Activated CD8-positive, alpha-beta memory T cell treated with anti-CD3 and anti-CD28 coated beads for 4 hours (primary cell): ENCODE measurements around the gene APOA4.

Experiments
- DNase-seq, 2 donors: peaks; one replicate each; pipeline ENCODE4 v3.0.0-alpha.2; 2020; ENCODE audit warnings: low read depth in 2 of 2

The APOA4 gene

DNA sequence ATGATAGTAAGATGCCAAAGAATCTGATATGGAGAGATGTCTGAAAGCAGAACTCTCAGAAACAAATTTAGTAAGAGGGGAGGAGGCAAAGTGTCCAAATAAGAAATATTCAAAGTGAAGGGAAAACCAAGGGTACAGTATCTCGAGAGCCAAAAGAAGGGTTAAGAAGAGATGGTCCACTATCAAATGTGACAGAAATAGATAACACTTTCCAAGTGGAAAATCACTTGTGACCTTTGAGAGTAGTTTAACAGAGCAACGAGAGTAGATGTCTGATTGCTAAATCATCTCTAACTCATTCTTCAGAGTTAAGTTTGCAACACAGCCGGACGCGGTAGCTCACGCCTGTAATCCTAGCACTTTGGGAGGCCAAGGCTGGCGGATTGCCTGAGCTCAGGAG is 46.0 kb downstream of the APOA4 start:
- no peak for DNase-seq

DNA sequence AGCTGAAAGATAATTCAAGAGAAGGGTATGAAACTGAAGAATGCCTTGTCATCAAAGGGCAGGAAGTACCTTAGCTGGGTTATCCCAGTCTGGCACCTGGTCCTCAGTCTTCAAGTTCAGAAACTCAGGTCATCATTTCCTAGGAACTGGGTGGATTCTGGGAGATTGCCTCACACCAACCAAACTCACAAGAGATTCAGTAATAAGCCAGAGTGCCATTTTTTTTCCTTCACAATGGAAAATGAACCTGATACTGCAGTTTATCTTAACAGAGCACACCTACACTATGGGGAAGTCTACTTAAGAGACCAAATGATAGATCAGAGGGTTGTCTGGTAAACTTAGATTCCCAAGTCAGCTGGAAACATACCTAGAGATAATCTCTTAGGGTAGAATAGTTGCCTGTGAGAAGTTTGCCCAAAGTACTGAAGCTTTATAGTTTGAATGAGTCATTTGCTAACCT is 46.6 kb downstream of the APOA4 start:
- no peak for DNase-seq

- no peak for DNase-seq
These were observed 47.1 kb downstream of the APOA4 start for GRCh38 chr11:116775975-116776374.

- DNase-seq: no peak
These were observed 48.4 kb downstream of the APOA4 start for GRCh38 chr11:116774661-116775060.

GRCh38 chr11:116773203-116774097 is 49.7 kb downstream of the APOA4 start:
- no peak for DNase-seq

DNA sequence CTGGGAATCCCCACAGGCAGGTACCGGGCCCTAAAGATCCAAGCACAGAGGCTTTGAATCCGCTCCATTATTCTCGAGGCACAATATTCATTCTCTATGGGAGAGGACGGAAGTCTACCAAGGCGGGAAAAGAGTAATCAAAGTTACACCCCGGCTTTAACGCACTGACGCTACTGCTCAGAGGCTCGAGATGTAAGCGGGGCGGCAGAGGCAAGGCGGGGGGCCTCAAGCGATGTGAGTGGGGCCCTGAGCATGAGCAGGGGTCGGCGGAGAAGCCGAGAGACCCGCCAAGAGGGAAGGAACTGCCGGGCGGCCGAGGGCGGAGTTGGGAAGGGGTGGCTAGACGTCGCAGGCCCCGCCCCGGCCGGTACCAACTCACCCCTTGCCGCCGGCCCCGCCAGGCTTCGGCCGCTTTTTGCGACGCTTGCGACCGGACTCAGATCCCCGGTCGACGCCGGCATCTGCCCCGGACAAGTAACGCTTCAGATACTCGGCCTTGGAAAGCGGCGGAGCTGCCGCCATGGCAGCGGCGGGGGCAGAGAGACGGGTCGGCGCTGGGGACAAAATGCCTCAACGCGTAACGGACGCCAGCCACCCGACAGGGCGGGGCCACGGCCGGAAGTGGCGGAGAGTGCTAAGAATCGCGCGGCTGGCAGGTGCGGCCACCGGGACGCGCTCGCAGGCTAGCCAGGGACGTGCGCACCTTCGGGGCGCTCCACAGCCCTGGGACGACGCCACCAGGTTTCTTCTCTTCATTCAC is 50.5 kb downstream of the APOA4 start, which contains the start of gene BUD13:
TSS of gene BUD13 (minus strand) at position 545 of the 760 bp plus-strand sequence. CDS start at position 522, 23 bp downstream.
- DNase-seq: peak; percentile 83 to 84

DNA sequence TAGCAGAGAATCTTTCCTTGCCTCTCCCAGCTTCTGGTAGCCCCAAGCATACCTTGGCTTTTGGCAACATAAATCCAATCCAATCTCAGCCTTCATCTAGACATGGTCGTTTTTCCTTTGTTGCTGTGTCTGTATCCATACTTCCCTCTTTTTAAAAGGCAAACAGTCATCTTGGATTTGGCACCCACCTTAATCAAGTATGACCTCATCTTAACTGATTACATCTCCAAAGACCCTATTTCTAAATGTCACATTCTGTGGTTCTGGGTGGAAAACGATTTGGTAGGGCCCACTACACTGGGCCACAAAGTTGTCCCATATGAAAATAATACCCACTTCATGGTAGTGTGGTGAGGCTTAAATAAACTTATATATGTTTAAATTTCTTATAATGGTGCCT is 51.2 kb downstream of the APOA4 start:
- DNase-seq: no peak
